ENCODE measurements around the gene UBXN7. TPM values are rescaled to one million over a fixed set of nuclear protein-coding genes. Genes with fewer than 3 reads are reported as not detected.

The UBXN7 gene
- total RNA-seq, 1 experiment from 2014 or later, result 61.7 TPM

DNA sequence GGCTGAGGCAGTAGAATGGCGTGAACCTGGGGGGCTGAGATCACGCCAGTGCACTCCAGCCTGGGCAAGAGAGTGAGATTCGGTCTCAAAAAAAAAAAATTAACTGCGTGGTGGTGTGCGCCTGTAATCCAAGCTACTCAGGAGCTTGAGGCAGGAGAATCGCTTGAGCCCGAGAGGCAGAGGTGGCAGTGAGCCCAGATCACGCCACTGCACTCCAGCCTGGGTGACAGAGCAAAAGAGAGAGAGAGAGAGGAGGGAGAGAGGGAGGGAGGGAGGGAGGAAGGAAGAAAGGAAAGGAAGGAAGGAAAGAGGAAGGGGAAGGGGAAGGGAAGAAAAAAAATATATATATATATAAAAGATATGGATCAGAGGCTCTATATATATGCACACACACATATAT is 100.1 kb downstream of the UBXN7 start:
- POLR2A ChIA-PET, result no interaction called here
- CTCF ChIA-PET, result interaction anchor here (0.6 kb wide), 2 partner anchors 38 to 461 kb away, joined by 5 to 12 read pairs; no protein-coding TSS in a partner anchor
- Histone ChIP-seq H3K9me3 (ENCODE audit: control insufficient read depth, insufficient read depth, low read depth, low read length) (no peaks in the 10 kb centered on the region), H3K4me3 (ENCODE audit: low read depth in 2 of 2, low read length in 2 of 2) (no peak overlapping the region), H3K36me3 (ENCODE audit: control insufficient read depth, insufficient read depth, low read length) (no peaks in the 10 kb centered on the region), H3K27ac (ENCODE audit: low read length) (no peak overlapping the region), H3K4me1 (ENCODE audit: control insufficient read depth, insufficient read depth, low read length) (no peaks in the 10 kb centered on the region; the same call in 1 of the 2 replicates), H3K27me3 (ENCODE audit: control insufficient read depth, insufficient read depth, low read length) (no peaks in the 10 kb centered on the region)
- no peak for ATAC-seq
- intact Hi-C loops (cut with micrococcal nuclease; ENCODE audit: unreplicated experiment), result no loop called here
- TF ChIP-seq SIN3A (IDR thresholded peaks at IDR 0.05; ENCODE audit: borderline replicate concordance, insufficient read depth, low read depth, low read length) (no peak), POLR2AphosphoS5 (IDR thresholded peaks at IDR 0.05; ENCODE audit: low read depth, low read length) (no peak), TCF7L2 (IDR thresholded peaks at IDR 0.05; ENCODE audit: low read depth, low read length) (no peak)
- TF ChIP-seq, protein P1, sequence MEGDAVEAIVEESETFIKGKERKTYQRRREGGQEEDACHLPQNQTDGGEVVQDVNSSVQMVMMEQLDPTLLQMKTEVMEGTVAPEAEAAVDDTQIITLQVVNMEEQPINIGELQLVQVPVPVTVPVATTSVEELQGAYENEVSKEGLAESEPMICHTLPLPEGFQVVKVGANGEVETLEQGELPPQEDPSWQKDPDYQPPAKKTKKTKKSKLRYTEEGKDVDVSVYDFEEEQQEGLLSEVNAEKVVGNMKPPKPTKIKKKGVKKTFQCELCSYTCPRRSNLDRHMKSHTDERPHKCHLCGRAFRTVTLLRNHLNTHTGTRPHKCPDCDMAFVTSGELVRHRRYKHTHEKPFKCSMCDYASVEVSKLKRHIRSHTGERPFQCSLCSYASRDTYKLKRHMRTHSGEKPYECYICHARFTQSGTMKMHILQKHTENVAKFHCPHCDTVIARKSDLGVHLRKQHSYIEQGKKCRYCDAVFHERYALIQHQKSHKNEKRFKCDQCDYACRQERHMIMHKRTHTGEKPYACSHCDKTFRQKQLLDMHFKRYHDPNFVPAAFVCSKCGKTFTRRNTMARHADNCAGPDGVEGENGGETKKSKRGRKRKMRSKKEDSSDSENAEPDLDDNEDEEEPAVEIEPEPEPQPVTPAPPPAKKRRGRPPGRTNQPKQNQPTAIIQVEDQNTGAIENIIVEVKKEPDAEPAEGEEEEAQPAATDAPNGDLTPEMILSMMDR (IDR thresholded peaks at IDR 0.05), result no peak
- TF ChIP-seq, protein P2, sequence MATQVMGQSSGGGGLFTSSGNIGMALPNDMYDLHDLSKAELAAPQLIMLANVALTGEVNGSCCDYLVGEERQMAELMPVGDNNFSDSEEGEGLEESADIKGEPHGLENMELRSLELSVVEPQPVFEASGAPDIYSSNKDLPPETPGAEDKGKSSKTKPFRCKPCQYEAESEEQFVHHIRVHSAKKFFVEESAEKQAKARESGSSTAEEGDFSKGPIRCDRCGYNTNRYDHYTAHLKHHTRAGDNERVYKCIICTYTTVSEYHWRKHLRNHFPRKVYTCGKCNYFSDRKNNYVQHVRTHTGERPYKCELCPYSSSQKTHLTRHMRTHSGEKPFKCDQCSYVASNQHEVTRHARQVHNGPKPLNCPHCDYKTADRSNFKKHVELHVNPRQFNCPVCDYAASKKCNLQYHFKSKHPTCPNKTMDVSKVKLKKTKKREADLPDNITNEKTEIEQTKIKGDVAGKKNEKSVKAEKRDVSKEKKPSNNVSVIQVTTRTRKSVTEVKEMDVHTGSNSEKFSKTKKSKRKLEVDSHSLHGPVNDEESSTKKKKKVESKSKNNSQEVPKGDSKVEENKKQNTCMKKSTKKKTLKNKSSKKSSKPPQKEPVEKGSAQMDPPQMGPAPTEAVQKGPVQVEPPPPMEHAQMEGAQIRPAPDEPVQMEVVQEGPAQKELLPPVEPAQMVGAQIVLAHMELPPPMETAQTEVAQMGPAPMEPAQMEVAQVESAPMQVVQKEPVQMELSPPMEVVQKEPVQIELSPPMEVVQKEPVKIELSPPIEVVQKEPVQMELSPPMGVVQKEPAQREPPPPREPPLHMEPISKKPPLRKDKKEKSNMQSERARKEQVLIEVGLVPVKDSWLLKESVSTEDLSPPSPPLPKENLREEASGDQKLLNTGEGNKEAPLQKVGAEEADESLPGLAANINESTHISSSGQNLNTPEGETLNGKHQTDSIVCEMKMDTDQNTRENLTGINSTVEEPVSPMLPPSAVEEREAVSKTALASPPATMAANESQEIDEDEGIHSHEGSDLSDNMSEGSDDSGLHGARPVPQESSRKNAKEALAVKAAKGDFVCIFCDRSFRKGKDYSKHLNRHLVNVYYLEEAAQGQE (IDR thresholded peaks at IDR 0.05; ENCODE audit: insufficient read depth in 1 of 2, low read depth in 2 of 2, low read length in 1 of 2), result no peak
- in situ Hi-C loops (cut with HindIII; ENCODE audit: low pct_unique_long_range_greater_than_20kb, low sequenced_read_pairs), result no loop called here
- no TSS peak for BruUV-seq (replicated peaks)
- DNase-seq (ENCODE audit: low read depth, low spot score), result no peak

DNA sequence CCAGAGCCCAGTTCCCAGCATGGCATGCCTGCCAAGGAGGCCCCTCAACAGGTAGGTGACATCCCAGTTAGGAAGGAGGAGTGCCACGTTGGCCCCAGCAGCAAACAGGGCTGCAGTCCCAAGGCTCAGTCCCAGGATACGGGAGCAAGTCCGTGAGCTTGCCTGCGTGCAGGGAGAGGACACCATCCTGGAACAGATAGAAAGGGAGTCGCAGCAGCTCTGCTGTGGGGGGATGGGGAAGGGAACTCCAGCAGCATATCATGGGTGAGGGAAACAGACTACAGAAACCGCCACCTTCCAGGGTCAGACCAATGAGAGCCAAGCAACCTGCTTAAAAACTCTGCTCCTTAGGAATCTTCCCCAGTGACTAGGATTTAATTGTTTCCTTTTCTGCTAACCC is 104.8 kb downstream of the UBXN7 start:
- CTCF ChIA-PET, result no interaction called here
- no peaks in the 10 kb centered on the region for H3K27me3 ChIP-seq (ENCODE audit: control insufficient read depth, insufficient read depth, low read length)
- ATAC-seq (peak; percentile 59), DNase-seq (ENCODE audit: low read depth, low spot score) (no peak)
- no peaks in the 10 kb centered on the region for H3K36me3 ChIP-seq (ENCODE audit: control insufficient read depth, insufficient read depth, low read length)
- no peak overlapping the region for H3K4me3 ChIP-seq (ENCODE audit: low read depth in 2 of 2, low read length in 2 of 2)
- no peak overlapping the region for H3K27ac ChIP-seq (ENCODE audit: low read length)
- POLR2A ChIA-PET, result no interaction called here
- H3K9me3 ChIP-seq (ENCODE audit: control insufficient read depth, insufficient read depth, low read depth, low read length), result no peaks in the 10 kb centered on the region
- no TSS peak for BruUV-seq (replicated peaks)
- in situ Hi-C loops (cut with HindIII; ENCODE audit: low pct_unique_long_range_greater_than_20kb, low sequenced_read_pairs) (no loop called here), intact Hi-C loops (cut with micrococcal nuclease; ENCODE audit: unreplicated experiment) (no loop called here)
- H3K4me1 ChIP-seq (ENCODE audit: control insufficient read depth, insufficient read depth, low read length), result no peaks in the 10 kb centered on the region; the same call in 1 of the 2 replicates
- TF ChIP-seq POLR2AphosphoS5 (IDR thresholded peaks at IDR 0.05; ENCODE audit: low read depth, low read length), result no peak
- TF ChIP-seq, protein P1 (IDR thresholded peaks at IDR 0.05), result no peak
- TF ChIP-seq TCF7L2 (IDR thresholded peaks at IDR 0.05; ENCODE audit: low read depth, low read length), result no peak
- no peak for TF ChIP-seq SIN3A (IDR thresholded peaks at IDR 0.05; ENCODE audit: borderline replicate concordance, insufficient read depth, low read depth, low read length)
